H1 (cell line): Measurements from ENCODE around the gene FMN2. TPM values are rescaled to one million over a fixed set of nuclear protein-coding genes. Genes with fewer than 3 reads are reported as not detected.

Experiments
- SP4 ChIP-seq: IDR thresholded peaks from 2 replicates; pipeline ENCODE4 v1.6.1; 2012; ENCODE audit warnings: low read length, inconsistent platforms
- polyA plus RNA-seq, 7 experiments: library from polyadenylated mRNA; depleted of rRNA in 3 of 7; stranded (reverse) in 5 of 7; unstranded in 2 of 7; fragments of >200 nt in 5 of 7; fragments of 200-250 nt in 2 of 7; gene quantifications; 1 replicate in 5 of 7; 2 replicates in 1 of 7; 4 replicates in 1 of 7; pipeline versions ENCODE4 v1.2.1 to v1.2.3, GENCODE V29; 2011 to 2013; ENCODE audit warnings: missing spikeins in 2 of 7, mixed read lengths in 2 of 7
- total RNA-seq: library from RNA; stranded (reverse); fragmentation: NEBNext Ultra II Directional; extraction: Animal tissue kit (Norgen Biotek cat#: 25700); gene quantifications from 2 replicates; pipeline ENCODE4 v1.2.1, GENCODE V29; 2021

The FMN2 gene
- total and polyA plus RNA-seq, 2 of the 8 experiments (the other 6 are each of a cell fraction or from before 2014, with no cell fraction given): 0.83 to 2.0 TPM

DNA sequence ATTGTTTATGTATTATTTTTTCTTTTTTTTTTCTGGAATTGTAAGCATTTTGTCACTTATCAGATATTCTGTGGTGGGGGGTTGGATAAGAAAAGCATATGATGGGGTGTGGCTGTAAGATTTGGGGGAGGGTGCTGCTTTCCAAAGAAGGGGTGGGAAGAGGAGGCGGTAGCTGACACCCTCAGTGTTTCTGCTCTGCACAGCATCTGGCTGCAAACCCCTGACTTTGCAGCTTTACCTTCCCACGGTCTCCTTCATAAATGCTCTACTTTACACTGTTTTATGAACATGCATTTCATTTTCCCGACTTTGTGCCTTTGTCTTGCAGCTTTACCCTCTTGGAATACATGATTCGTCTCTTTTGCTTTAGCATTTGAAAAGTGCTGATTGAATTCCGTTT, 7.6 kb downstream of the FMN2 start (continued):
- TF ChIP-seq SP4: no peak
